Myocyte (in vitro differentiated cells): ENCODE data around the gene SLC7A14. TPM values are rescaled to one million over a fixed set of nuclear protein-coding genes. Genes with fewer than 3 reads are reported as not detected.

Source experiments
- DNase-seq: peaks from one replicate; pipeline ENCODE4 v3.0.0-alpha.2; 2012; ENCODE audit warnings: low read depth
- total RNA-seq: library from RNA; depleted of rRNA; stranded (reverse); fragments of >200 nt; gene quantifications from 2 replicates; pipeline ENCODE4 v1.2.3, GENCODE V29; 2014

The SLC7A14 gene
- total RNA-seq, 1 donor from 2014 or later: 0.24 TPM

DNA sequence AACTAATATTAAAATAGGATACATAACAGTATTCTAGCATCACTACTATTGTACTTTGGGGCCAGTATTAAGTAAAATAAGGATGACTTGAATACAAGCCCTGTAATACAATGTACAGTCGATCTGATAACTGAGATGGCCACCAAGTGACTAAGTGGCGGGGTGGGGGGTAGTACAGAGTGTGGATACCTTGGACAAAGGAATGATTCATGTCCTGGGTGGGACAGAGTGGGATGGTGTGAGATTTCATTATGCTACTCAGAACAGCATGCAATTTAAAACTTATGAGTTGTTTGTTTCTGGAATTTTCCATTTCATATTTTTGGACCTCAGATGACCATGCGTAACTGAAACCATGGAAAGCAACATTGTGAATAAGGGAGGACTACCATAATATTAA, 46.0 kb downstream of the SLC7A14 start:
- DNase-seq: no peak

DNA sequence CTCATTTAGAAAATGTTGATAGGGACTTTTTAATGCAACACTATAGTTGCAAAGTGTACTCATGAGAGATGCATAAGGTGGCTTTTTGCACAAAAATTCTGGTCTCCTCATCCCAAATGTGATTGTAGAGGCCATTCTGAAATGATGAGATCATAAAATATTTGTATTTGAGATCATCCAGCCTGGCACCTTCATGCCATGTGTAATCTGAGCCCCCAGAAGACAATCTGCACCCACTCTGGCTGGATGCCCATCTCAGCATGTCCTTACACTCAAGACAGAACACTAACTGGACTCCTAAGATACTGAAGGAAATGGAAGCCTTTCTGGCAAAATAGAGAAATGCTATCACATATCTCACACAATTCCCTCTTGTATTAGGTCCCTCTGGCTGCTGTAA, 49.2 kb downstream of the SLC7A14 start:
- DNase-seq: peak; percentile 54

DNA sequence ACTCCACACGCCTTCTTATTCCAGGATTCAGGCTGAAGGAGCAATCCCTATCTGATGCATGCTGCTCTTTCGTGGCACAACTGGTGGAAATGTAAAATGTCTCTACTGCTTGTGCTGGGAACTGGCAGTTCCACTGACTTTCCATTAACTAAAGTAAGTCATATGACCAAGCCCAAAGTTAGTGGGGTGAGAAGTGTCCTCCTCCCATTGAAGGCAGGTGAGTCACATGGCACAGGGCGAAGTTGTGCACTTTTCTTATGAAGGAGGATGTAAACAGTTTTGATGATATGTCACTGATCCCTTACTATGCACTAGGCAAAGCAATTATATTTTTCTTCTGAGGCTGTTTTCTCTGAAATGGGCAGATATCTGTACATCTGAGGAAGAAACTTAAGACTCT, 51.6 kb downstream of the SLC7A14 start:
- no peak for DNase-seq

DNA sequence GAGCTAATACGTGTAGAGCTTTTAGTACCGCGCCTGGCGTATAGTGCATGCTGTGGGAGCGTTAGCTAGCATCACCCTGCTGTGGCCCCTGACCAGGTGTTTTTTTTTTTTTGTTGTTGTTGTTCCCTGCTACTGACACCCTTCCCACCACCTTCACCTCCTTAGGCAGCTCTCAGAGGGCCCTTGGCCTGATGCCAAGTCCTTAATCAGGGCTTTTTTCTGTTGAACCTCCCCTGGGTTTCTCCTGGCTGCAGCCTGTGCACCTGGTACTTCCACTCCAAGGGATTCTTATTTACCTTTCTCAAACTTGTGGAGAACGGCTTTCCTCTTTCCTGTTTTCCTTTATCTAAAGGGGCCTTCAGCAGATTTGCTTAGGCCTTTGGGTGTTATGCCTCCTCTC, 53.3 kb downstream of the SLC7A14 start:
- no peak for DNase-seq

DNA sequence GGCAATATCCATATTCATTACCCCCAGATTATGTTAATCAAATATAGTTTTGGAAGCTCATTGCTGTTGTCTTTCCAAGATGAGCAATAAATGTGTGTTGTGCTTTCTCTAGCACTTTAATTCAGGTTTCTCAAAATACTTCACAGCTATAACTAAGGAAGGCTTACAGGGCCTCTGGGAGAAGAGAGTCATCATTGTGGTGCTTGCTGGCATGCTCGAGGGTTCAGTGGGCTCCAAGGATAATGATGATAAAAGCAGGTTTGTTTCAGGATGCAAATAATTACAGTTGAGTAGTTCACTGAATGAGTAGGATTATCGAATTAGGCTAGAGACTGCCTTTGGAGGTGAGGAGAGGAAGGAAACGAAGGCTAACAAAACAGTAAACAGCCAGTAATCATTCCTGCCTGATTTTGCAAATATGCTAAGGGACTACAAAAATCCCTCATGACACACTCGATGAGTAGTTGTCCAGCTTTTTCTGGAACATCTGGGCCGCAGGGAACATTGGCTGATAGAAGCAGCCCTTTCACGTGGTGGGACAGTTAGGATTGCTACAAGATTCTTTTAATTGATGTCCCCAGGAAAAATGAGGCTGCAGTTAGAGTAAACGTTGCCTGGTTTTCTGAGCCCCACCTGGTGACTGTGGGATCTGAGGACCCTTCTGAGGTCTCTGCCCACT, 54.1 kb downstream of the SLC7A14 start:
- DNase-seq: no peak

DNA sequence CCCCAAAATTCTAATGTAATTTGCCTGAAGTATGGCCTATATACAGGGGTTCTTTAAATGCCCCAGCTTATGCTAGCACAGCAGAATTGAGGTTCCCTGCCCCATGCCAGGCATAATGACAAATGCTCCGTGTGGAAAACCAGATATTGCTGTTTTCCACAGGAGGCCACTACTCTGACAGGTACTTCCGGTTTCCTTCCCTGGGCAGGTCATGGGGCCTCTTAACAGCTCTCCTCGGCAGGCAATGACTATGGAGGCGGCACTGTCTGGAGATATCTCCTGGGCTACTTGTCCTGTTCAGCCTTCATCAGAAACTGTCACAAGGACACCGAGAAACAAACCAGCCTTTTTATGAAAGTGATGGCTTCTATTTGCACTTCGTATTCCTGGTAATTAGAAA, 54.8 kb downstream of the SLC7A14 start:
- DNase-seq: no peak

DNA sequence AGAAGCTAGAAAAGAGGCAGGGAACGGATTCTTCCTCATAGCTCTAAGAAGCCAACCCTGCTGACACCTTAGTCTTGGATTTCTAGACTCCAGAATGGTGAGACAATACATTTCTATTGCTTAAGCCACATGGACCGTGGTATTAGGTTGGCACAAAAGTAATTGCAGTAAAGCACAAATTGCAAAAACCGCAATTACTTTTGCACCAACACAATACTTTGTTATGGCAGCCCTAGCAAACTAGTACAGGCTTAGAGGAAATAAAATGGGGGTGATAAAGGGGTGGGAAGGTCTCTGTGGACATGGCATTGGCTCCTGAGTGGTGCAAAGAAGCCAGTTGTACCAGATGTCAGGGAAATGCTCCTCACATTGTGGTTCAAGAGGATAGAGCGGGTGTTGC, 56.0 kb downstream of the SLC7A14 start:
- no peak for DNase-seq

DNA sequence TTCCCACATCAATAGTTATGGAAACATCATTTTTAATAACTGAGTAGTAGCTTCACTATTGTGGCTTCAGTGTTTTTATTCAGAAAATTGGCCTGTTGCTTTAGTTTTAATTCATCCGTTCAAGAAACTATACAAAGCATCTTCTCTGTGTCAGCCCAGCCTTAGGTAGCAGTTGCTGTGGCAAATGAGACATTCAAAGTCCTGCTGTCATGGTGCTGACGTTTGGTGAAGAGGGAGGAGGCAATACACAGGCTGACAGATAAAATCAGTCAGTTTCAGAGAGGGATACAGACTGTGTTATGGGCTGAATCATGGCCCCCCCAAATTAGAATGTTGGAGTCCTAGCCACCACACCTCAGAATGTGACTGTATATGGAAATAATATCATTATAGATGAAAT, 56.5 kb downstream of the SLC7A14 start:
- DNase-seq: no peak

DNA sequence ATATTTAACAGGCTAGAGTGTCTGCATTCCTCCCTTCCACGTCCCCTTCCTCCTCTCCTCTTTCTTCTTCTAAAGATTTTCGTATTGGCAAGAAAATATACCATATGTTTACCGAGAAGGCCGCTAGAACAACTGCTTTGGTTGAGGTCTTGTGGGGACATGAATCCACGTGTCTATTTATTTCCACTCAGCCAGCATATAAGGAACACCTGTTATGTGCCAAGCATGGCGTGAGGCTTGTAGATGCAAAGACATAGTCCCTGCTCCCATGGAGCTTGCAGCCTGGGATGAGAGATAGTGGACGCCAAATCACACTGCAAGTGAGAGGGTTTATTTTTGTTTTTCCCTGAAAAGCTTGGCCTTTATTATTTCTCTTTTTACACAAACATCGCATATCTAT, 57.1 kb downstream of the SLC7A14 start:
- peak; percentile 42 for DNase-seq

DNA sequence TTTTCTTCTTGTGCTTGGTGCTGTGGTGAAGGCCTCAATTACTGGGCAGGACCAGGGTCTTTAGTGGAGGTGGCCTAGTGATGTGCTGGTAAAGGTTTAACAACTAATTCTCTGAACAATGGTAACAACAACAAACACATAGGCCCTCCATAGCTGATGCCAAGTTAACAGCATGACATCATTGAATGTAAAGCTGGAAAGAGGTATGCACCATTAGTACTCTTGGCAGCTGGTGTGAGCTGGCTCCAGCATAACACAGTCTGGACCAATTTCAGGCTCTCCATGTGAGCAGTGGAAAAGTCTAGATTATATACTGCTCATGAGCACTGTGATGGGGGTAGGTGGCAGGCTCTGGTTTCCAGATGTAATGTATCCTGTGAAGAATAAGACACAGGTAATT, 61.8 kb downstream of the SLC7A14 start:
- no peak for DNase-seq

DNA sequence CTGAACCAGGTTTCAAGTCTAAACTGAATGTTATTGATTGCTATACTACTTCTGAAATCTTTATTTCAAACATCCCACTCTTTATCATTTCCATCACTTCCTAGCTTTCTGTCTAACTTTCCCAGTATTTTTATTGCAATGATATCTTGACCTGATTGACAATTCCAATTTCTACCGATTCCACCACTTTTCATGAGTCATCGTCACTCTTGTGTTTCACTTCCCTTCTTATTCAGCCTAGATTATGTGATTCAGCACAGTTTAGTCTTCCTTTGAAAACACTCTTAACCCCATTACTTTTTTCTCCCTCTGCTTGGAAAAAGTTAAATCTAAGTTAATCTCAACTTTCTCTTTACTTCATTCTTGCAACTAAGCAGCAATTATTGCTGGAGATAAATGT, 62.6 kb downstream of the SLC7A14 start:
- DNase-seq: no peak

DNA sequence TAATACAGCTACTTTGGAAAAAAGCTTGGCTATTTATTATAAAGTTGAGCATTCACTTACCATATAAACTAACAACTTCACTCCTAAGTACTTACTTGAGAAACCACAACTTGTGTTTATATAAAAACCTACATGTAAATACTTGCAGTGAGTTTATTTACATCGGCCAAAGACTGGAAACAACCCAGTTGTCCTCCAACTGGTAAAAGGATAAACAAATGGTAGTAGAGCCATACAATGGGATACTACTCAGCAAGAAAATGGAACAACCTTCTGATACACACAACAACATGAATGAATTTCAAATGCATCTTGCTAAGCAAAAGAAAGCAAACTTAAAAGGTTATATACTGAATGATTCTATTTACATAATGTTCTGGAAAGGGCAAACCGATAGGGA, 63.7 kb downstream of the SLC7A14 start:
- no peak for DNase-seq

DNA sequence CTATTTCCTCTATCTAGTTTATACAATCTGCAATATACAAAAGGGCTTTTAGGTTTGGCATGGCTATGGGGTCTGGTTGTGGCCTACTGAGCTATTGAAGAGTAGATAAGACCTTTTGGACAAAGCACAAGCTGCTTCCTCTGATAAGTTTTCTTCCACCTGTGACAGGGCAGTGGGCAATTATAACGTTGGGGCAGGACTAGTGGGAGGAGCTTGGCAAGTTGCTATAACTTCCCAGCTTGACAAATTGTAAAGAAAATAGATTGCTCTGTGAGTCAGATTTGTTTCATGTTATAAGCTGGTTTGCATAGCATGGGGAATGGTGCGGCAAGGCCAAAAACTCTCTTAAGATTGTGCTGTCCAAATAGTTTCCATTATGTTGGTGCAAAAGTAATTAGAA, 64.9 kb downstream of the SLC7A14 start:
- DNase-seq: no peak

DNA sequence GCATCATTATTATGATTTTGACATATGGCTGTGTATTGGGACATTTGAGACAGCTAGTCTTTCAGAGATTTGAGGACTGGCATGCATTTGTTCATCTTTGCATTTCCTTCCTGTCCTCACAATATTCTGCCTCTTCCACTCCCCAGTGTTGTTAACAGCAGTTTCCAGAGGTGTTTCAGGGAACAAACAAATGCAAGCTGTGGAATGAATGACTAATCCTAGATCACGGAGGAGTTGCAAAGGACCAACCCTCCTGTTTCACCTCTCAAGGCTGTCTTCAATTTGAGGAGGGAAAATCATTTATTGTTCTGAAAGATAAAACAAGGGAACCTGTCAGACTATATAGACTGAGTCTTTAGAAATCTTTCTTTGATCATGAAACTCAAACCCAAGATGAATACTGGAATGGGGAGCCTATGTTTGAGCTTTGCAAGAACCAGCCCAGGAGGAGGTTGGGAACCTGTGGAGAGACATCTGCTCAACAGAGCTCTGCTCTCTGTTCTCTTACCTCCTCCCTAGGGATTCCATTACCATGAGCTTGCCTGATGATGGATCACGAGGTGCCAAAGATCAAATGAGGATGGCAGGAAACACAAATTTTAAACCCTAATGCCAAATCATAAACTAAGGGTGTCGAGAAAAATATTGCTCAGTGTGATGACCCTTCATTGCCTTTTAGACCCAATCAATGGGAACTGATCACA, 68.5 kb downstream of the SLC7A14 start:
- no peak for DNase-seq

DNA sequence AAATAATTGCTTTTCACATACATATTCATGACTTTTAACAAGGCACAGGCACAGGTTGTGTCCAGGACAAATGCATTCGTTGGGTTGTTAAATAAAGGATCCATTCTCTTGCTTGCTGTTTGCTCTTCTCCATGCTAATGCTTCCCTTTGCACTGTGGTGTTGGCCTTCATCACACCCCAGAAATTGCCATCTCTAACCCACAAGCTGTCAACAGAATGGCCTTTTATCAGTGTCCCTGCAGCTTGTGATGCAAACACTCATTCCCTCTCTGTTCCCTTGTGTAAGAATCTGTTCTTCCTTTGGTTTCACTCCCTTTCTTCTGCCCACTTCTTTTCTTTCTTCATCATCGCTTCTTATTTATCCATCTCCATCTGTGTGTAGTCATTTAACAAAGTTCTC, 72.2 kb downstream of the SLC7A14 start:
- DNase-seq: no peak

DNA sequence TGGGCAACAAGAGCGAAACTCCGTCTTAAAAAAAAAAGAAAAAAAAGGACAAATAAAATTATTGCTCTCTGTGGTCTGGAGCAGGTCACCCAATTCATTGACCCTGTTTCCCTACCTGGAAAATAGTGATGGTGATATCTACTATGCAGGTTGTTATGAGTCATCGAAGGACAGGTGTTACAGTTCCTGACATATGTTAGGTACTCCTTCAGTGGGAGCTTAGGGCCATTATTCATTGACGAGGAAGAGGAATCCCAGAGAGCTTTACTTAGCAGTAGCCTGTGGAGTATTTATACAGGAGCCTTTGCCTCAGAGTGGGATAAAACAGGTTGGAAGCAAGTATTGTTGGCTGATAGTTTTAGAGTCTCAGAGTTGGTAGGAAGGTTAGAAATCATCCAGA, 74.5 kb downstream of the SLC7A14 start:
- no peak for DNase-seq

DNA sequence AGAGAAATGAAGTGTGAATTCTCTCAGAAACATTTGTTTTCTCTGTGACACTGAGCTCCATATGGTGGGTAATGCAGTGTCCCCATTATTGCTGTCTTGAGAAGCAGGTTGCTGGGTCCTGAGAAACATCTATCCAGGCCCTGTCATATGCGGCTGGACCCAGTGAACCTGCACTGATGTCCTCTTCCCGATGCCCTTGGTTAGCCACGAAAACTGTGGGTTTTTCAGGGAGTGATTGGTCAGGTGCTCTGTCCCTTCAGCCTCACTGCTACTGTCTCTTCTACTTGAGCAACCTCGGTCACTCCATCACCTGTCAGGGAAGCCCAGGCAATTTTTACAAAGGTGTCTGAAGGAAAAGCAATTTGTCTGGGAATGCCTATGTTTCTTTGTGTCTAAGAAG, 77.0 kb downstream of the SLC7A14 start:
- no peak for DNase-seq

DNA sequence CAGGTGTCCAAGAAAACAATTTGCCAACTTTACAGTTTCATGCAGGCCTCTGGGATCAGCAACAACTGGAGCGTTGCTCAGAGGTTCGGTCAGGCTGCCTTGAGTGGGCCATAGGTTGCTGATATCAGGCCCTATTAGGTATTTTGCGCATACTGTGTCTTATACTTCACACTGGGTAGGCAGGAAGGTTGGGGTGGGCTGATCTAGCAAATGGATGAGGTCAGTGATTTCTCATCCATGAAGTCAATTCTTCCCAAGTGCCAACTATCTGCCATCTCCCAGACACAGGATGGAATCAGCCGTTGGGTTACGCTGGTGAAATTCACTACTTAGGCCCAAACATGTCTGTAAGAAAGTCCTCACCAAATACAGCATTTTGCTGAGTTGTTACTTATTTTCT, 77.6 kb downstream of the SLC7A14 start:
- DNase-seq: no peak

DNA sequence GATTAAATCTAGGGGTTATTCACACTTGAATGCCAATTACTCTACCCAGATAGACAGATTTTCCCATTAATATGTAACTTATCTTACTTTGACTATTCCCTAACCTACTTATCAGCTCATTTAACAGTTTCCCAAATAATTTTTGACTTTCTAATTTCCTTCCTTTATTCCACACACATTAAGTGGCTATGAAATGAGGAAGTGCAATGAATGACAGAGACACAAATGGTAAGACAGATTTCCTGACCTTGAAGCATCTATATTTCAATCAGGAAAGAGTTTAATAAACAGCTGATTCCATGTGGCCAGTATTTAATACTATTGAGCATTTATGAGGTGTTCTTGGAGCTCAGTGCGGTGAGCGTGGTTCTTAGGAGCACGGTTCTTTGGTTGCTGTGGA, 78.8 kb downstream of the SLC7A14 start:
- DNase-seq: no peak

DNA sequence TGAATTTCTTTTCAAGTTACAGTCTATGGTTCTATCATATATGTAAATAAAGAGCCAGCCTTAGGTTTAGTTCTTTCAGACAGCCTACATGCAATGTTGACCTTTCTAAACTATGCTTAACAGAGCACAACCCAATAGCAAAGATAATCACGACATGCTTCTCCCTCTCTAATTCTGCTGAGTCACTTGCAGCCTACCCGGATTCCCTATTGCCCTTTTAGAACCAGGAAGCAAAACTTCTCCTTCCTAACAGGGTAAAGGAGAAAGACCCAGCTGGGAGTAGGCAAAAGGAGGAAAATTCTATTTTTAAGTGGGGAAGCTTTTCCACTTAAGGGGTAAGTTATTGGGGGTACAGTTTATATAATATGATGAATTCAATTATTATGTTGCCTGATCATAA, 79.3 kb downstream of the SLC7A14 start:
- peak; percentile 60 for DNase-seq

DNA sequence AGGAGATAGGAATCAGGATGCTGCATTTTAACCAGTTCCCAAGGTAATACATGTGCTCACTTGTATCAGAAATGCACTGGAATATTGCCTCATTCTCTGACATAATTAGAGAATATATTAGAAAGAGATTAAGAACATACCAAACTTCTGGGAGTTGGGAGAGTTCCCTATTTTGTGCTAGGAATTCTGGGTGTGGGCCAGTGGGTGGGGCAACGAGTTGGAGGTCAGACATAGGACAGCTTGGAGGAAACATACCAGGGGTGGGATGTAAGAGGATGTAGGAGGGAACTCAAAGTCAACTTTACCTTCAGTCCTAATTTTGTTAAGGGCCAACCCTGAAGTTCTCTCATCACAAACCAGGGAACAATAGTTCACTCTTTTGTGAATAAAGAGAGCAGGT, 83.6 kb downstream of the SLC7A14 start:
- no peak for DNase-seq

DNA sequence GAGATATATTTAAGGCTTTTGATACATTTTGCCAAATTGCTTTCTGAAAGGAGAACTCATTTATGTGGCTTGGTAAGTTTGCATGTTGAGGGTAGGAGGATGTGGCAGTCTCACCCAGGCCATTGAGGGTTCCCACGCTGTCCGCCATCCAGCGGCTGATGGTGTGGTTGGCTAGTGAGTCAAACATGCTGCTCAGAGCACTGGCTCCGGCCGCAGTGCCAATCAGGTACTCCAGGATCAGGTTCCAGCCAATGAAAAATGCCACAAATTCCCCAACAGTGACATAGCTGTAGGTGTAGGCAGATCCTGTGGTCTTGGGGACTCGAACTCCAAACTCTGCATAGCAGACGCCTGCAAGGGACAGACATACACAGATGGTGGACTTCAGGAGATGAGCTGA, 84.9 kb downstream of the SLC7A14 start:
- no peak for DNase-seq

DNA sequence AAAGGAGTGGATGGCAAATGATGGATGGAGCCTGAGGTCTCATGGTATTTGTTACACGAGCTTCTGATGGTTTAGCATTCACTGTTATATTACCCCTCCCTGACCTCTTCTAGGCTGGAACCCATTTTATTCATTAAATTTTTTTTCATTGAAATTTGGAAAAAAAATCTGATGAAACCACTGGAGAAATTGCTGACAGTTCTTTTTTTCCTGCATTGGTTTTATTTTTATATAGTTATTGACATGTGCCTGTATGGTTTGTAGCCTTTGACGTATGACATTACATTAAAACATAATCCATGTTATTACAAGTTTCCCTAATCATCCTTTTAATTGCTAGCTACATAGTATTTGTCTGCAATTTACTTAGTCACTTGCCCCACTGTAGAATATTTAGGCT, 85.4 kb downstream of the SLC7A14 start:
- no peak for DNase-seq
